GM21529 (cell line): ENCODE results near the gene AFF1.
"Not testable (repeated sequence)": the region's sequence is repeated elsewhere in the genome, so short reads cannot be mapped to it uniquely, and the experiment has no call there.

ENCODE experiments used
- ATAC-seq: cut with Tn5 transposase; IDR thresholded peaks from one replicate; pipeline ENCODE4 v1.9.1; 2021; ENCODE audit not compliant: unreplicated experiment

AFF1 gene

GRCh38 chr4:87077914-87078585 lies 143.2 kb downstream of the AFF1 start:
- ATAC-seq = no peak

- no peak for ATAC-seq
These were observed 144.2 kb downstream of the AFF1 start for GRCh38 chr4:87078987-87079486.

GRCh38 chr4:87079967-87080366 lies 145.2 kb downstream of the AFF1 start:
- no peak for ATAC-seq

- ATAC-seq = no peak
These were observed 145.7 kb downstream of the AFF1 start for GRCh38 chr4:87080462-87080861.

GRCh38 chr4:87081826-87082225 lies 147.0 kb downstream of the AFF1 start:
- ATAC-seq = no peak

GRCh38 chr4:87085732-87086131 lies 150.9 kb downstream of the AFF1 start:
- ATAC-seq = not testable (repeated sequence)

- ATAC-seq = no peak
These were observed 151.5 kb downstream of the AFF1 start for GRCh38 chr4:87086143-87086805.

- ATAC-seq = no peak
These were observed 152.2 kb downstream of the AFF1 start for GRCh38 chr4:87087015-87087414.

- ATAC-seq = no peak
These were observed 152.6 kb downstream of the AFF1 start for GRCh38 chr4:87087420-87087819.

- no peak for ATAC-seq
These were observed 153.4 kb downstream of the AFF1 start for GRCh38 chr4:87088186-87088585.

- ATAC-seq = no peak
These were observed 154.6 kb downstream of the AFF1 start for GRCh38 chr4:87089368-87089767.

GRCh38 chr4:87090305-87090704 lies 155.5 kb downstream of the AFF1 start:
- no peak for ATAC-seq

GRCh38 chr4:87092389-87093141 lies 157.8 kb downstream of the AFF1 start:
- ATAC-seq = peak; percentile 47

GRCh38 chr4:87093443-87094123 lies 158.8 kb downstream of the AFF1 start:
- ATAC-seq = peak; percentile 80

GRCh38 chr4:87097075-87097474 lies 162.3 kb downstream of the AFF1 start:
- no peak for ATAC-seq

- no peak for ATAC-seq
These were observed 165.4 kb downstream of the AFF1 start for GRCh38 chr4:87100168-87100567.

- ATAC-seq = no peak
These were observed 166.9 kb downstream of the AFF1 start for GRCh38 chr4:87101543-87102199.

GRCh38 chr4:87103086-87103485 lies 168.3 kb downstream of the AFF1 start:
- ATAC-seq = no peak

GRCh38 chr4:87103691-87104187 lies 168.9 kb downstream of the AFF1 start:
- ATAC-seq = no peak

- no peak for ATAC-seq
These were observed 170.5 kb downstream of the AFF1 start for GRCh38 chr4:87105101-87105845.
